SIG-M5 treated with dmso at 0.1 percent for 504 hours (cell line): ENCODE results near the gene PAX8.
A peak's percentile ranks its signal among the peaks of the same experiment; 100 is the strongest.

ENCODE experiments used
- DNase-seq: peaks from one replicate; lab custom pipeline; 2025; ENCODE audit not compliant: unreplicated experiment; lab: John Stamatoyannopoulos, UW

PAX8 gene

DNA sequence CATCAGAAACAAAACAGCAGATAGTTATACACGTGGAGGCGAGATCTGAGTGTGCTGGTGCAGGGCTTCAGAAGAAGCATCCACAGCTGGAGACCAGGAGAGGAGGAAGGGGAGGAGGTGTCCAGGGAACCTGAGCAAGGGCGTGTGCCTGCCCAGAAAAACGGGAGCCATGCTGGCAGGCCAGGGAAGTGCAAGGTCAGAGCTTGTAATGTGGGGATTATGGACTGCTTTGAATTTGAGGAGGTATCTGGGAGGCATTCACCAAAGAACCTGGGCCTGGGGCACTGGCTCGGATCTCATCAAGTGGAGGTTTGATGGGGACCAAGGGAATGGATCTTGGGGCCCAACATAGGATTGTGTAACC, 92.3 kb downstream of the PAX8 start:
- no peak for DNase-seq

- DNase-seq: no peak
Observed at GRCh38 chr2:113185664-113186432, 92.9 kb downstream of the PAX8 start.

DNA sequence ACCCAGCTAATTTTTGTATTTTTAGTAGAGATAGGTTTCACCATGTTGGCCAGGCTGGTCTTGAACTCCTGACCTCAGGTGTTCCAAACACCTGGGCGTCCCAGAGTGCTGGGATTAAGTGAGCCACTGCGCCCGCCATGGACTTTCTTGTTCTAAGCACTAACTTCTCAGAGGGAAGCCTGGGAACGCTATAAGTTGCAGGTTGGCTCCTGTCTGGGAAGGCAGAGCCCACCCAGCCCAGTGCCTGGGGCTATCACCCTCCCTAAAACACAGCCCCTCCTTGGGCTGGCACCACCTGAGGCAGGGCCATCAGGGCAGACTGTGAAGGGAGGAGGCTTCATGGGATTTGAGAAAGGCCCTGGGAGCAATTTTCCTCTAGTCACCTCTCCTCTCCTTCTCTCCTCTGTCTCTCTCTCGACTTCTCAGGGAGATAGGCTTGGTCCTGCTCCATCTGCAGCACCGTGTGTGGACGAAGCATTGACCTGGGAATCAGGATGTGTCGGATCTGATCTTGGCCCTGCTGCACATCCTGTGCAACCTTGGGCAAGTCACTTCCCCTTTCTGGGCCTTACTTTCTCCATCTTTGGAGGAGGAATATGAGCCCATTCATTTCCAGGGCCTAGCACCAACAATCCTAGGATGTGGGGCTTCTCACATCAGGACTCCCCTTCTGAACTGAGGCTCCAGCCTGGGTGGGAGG, 94.0 kb downstream of the PAX8 start:
- DNase-seq: no peak

GRCh38 chr2:113183703-113184102, 95.0 kb downstream of the PAX8 start:
- DNase-seq: no peak

GRCh38 chr2:113183264-113183663, 95.5 kb downstream of the PAX8 start:
- DNase-seq: no peak

DNA sequence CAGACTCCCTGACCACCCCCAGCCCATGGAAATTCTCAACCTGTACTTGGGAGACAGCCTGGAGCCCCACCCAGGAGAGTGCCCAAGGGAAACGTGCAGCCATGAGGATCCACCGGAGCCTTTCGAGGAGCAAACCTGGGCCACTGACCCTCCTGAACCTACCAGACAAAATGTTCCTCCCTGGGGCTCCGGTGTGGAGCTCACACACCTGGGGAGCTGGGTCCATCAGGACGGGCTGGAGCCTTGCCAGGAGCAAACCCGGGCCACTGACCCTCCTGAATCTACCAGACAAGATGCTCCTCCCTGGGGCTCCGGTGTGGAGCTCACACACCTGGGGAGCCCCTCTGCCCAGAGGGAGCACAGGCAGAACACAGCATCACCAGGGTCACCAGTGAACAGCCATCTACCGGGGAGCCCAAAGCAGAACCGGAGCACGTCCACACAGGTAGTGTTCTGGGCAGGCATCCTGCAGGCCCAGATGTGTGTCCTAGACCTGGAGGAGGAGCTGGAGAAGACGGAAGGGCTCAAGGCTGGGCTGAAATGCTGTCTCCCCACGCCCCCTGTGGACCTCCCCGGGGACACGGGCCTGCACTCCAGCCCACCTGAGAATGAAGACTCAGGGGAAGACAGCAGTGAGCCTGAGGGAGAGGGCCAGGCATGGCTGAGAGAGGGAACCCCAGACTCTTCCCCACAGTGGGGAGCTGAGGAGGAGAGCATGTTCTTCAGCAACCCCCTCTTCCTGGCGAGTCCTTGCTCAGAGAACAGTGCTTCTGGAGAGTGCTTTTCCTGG, 96.1 kb downstream of the PAX8 start:
- DNase-seq: no peak

GRCh38 chr2:113181258-113182051, 97.3 kb downstream of the PAX8 start:
- DNase-seq: peak; percentile 28

DNA sequence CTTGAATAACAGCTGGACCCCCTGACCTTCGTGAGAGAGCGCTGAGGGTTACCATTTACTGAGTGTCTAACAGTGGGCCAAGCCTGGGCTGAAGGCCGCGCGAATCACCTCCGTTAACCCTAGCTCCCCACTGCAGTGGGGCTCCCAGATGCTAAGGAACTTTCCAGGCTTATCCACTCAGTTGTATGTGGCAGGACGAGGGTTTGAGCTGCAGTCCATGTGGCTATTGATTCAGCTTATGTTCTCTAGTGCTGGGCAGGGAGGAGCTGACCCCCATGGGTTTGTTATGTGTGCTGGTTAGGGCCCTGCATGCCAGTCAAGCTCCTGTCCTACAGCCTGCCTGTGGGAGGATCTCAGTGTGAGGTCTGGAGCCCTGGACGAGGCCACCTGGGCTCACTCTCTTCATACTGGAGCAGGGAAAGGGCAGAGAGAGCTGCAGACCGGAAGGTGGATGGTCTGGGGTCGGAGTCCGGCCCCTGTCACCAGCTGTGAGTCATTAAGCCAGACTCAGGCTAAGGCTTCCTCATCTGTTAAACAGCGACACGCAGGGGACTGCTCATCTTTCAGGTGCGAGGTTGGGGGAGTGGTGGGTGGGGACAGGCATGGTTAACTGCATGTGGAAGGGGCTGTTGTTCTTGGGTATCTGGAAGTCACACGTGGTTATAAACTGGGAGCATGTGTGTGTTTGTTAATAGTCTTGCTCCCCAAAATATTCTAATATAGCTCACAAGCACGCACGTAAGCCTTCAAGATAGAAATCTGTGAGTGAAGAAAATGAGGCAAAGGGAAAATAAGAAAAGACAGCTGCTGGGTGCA, 98.4 kb downstream of the PAX8 start:
- no peak for DNase-seq

GRCh38 chr2:113179446-113180045, 99.2 kb downstream of the PAX8 start:
- DNase-seq: no peak

DNA sequence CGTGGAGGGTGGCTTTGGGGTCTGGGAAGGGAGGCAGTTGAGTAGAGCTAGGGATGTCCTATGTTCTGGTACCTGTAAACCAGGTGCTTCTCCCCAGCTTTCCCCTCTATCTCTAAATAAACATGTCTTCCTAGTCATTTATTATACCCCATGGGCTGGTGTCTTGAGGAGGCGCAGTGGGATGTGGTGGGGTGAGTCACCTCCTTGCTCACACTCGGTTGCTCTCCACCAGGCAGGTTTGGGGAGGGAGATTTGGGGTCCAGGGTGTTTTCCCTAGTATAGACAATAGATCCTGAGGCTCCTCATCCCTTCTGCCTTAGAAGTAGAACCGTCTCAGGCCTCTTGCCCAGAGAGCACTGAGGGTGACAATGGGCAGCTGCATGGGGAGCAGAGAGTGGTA, 99.8 kb downstream of the PAX8 start:
- DNase-seq: no peak

DNA sequence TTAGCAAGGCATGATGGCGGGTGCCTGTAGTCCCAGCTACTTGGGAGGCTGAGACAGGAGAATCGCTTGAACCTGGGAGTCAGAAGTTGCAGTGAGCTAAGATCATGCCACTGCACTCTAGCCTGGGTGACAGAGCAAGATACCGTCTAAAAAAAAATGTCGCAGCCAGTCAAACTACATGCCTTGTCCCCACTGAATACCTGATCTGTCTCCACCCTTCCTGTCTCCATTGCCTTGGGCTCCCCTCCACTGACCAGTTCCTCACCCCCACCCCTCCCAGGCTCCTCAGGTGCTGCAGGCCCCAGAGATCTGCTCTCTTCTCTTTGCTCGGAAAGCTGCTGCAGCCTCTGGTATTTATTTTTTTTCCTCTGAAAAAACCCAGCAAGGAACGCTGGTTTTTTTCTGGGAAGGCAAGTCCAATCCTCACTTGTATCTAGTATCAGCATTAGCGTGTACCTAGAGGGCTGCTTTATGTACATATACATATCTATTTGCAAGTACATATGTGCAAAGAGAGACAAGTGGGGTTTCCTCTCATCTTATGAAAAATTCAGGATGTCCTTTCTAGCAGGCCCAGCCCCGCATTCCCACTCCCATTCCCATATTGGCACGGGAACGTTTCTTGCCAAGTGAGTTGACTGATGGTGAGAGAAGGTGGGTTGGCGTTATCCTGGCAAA, 100.5 kb downstream of the PAX8 start:
- no peak for DNase-seq

- DNase-seq: no peak
Observed at GRCh38 chr2:113176696-113177355, 101.9 kb downstream of the PAX8 start.

GRCh38 chr2:113175736-113176695, 102.7 kb downstream of the PAX8 start:
- DNase-seq: peak; percentile 31

DNA sequence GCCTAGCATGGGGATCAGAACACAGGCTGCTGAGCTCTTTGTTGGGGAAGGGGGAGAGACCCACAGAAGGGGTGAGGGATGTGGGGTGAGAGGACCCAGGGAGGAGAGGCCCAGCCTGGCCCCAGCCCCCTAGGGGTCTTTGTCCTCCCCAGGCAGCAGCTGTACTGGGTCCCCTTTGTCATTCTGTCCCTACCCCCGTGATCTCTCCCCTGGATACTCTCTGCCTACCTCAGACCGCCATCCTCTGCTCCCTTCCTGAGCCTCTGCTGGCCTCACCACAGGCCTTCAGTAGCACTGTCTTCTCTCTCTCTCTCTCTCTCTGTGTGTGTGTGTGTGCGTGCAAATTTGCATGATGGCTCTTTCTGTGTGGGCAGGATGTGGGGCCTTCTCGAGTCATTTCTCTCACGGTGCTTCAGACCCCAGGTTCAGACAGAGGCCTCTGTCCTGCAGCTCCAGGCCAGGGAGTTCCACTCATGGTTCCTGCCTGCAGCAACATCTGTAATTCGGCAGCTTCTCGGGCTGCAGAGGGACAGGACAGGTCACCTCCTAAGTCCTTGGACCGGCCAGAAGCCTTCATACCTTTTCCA, 103.6 kb downstream of the PAX8 start:
- peak; percentile 29 for DNase-seq

- DNase-seq: no peak
Observed at GRCh38 chr2:113174376-113174750, 104.4 kb downstream of the PAX8 start.

- peak; percentile 97 for DNase-seq
Observed at GRCh38 chr2:113173542-113174375, 105.0 kb downstream of the PAX8 start, which contains the start of gene PSD4. PSD4 (plus strand) TSS chr2:113173971; CDS start chr2:113182457, 8,486 bp downstream.
